ENCODE measurements around the gene EXOC4.

The EXOC4 gene

GRCh38 chr7:133786401-133786937, 533.6 kb downstream of the EXOC4 start:
- DNase-seq (ENCODE audit: low spot score): no peak

GRCh38 chr7:133789974-133790373, 537.1 kb downstream of the EXOC4 start:
- DNase-seq (ENCODE audit: low spot score): no peak

GRCh38 chr7:133790911-133791310, 538.0 kb downstream of the EXOC4 start:
- DNase-seq (ENCODE audit: low spot score): no peak

GRCh38 chr7:133794479-133794878, 541.6 kb downstream of the EXOC4 start:
- DNase-seq (ENCODE audit: low spot score): no peak

GRCh38 chr7:133795068-133795665, 542.3 kb downstream of the EXOC4 start:
- no peak for DNase-seq (ENCODE audit: low spot score)

GRCh38 chr7:133796782-133797745, 544.2 kb downstream of the EXOC4 start:
- peak; percentile 39 for DNase-seq (ENCODE audit: low spot score)

- DNase-seq (ENCODE audit: low spot score): no peak
Measured at GRCh38 chr7:133797818-133798520, 545.1 kb downstream of the EXOC4 start.

GRCh38 chr7:133801341-133801740, 548.5 kb downstream of the EXOC4 start:
- DNase-seq (ENCODE audit: low spot score): no peak

GRCh38 chr7:133804127-133804526, 551.2 kb downstream of the EXOC4 start:
- DNase-seq (ENCODE audit: low spot score): no peak

GRCh38 chr7:133805426-133805825, 552.5 kb downstream of the EXOC4 start:
- no peak for DNase-seq (ENCODE audit: low spot score)

- no peak for DNase-seq (ENCODE audit: low spot score)
Measured at GRCh38 chr7:133807624-133808492, 555.0 kb downstream of the EXOC4 start.

GRCh38 chr7:133808493-133808866, 555.6 kb downstream of the EXOC4 start:
- no peak for DNase-seq (ENCODE audit: low spot score)

GRCh38 chr7:133812877-133813276, 560.0 kb downstream of the EXOC4 start:
- DNase-seq (ENCODE audit: low spot score): no peak

GRCh38 chr7:133815611-133816210, 562.8 kb downstream of the EXOC4 start:
- DNase-seq (ENCODE audit: low spot score): no peak

GRCh38 chr7:133819695-133820094, 566.8 kb downstream of the EXOC4 start:
- no peak for DNase-seq (ENCODE audit: low spot score)

- DNase-seq (ENCODE audit: low spot score): no peak
Measured at GRCh38 chr7:133820584-133820983, 567.7 kb downstream of the EXOC4 start.

GRCh38 chr7:133821171-133821570, 568.3 kb downstream of the EXOC4 start:
- no peak for DNase-seq (ENCODE audit: low spot score)

- no peak for DNase-seq (ENCODE audit: low spot score)
Measured at GRCh38 chr7:133822001-133822641, 569.2 kb downstream of the EXOC4 start.

- no peak for DNase-seq (ENCODE audit: low spot score)
Measured at GRCh38 chr7:133822868-133823552, 570.1 kb downstream of the EXOC4 start.

GRCh38 chr7:133824132-133824531, 571.3 kb downstream of the EXOC4 start:
- no peak for DNase-seq (ENCODE audit: low spot score)

Measured in SK-N-DZ (cell line).